OCI-M2 (cell line): ENCODE data around the gene CASP8.
A peak's percentile ranks its signal among the peaks of the same experiment; 100 is the strongest.
"Not testable (repeated sequence)": the region's sequence is repeated elsewhere in the genome, so short reads cannot be mapped to it uniquely, and the experiment has no call there.

Source experiments
- DNase-seq: peaks from one replicate; lab custom pipeline; 2025; ENCODE audit not compliant: unreplicated experiment; lab: John Stamatoyannopoulos, UW

The CASP8 gene

DNA sequence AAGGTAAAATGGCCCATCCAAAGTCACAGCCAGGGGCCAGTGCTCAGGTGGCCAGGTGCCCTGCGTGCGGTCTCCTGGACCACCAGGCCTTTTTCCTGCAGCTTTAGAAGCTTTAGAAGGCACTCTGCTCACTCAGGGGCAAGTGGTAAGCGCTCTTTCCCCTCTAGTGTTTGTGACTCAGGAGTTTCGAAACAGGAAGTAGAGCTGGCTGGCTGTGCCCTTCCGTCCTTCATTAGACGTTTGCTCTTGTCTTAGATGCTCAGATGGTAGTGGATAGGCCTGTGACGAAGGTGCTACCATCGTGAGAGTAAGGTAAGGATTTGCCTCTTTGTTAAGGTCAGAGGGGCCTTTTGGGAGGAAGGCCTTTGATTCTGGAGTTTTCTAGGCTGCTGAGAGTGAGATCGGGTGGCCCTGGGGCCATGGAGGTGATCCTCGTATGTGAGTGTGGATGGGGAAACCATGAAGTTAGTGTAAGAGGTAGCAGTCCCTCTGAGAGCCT is at the start of gene CASP8:
CASP8 (plus strand) TSS at position 235 of the 499 bp plus-strand sequence. CDS start 5,951 bp downstream, outside the sequence.
- no peak for DNase-seq

DNA sequence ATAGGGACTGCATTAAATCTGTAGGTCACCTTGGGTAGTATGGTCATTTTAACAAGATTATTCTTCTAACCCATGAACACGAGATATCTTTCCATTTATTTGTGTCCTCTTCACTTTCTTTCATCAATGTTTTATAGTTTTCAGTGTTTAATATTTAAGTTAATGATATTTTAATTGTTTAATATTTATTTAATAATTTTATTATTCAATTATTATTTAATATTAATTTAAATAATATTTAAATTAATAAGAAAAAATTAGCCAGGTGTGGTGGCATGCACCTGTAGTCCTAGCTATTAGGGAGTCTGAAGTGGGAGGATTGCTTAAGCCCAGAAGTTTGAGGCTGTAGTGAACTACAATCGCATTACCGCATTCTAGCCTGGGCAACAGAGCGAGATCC is 44.4 kb upstream of the CASP8 start:
- DNase-seq, result no peak

DNA sequence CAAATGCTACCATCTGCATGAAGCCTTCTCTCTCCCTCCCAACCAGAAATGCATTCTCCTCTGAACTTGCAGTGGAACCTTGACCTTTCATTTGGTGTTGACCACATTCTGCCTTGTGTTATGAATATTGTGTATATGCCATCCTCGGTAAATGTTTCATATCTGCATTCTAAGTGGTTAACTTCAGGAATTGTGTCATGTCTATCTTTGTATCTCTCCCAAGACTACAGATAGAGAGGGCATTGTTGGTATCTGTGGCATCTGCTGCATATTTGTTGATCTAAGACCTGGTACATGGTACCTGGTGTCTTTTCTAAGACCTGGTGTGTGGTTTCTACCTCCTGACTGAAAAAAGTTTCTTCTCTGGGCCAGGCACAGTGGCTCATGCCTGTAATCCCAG is 43.4 kb upstream of the CASP8 start:
- DNase-seq, result no peak

DNA sequence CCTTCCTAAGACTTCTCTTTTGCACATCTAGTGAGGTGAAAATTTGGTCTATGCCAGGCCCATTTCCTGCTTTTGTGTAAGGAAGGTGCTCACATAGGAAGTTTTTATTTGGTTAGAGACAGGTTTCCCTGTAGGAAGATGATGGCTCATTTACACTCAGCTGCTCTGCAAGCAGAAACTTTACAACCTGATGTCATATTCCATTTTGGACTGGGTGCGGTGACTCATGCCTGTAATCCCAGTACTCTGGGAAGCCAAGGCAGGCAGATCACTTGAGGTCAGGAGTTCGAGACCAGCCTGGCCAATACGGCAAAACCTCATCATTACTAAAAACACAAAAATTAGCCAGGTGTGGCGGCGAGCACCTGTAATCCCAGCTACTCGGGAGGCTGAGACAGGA is 41.6 kb upstream of the CASP8 start:
- DNase-seq, result no peak

GRCh38 chr2:201219328-201220096 is 40.8 kb upstream of the CASP8 start:
- DNase-seq, result no peak

- peak; percentile 34 for DNase-seq
These were observed 40.2 kb upstream of the CASP8 start for GRCh38 chr2:201220102-201220570.

GRCh38 chr2:201223089-201224073 is 37.0 kb upstream of the CASP8 start:
- no peak for DNase-seq

DNA sequence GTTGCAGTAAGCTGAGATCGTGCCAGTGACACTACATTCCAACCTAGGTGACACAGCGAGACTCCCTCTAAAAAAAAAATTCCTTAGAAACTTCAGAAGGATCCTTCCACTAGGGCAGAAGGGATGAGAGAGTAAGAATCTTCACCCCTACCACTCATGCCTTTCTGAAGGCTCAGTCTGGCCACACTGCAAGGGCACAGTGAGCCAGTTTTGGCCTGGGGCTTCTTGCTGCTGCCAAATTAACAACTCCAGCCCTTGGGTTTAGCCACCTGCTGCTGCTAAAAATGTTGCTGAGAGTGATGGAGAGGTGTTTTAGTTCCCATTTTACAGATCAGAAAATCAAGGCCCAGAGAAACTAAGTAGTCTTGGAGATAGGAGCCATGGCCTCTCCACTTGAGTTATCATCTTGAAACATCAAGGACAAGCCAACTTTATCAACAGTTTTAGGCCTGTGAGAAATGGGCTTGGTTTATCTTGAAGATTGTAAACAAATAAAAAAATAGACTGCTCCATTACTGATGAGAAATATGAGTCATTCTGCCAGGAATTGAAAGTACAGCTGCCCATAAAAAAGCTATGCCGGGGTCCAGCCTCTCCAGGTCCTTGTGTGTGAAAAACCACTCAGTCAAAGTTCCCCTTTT is 31.9 kb upstream of the CASP8 start:
- no peak for DNase-seq

DNA sequence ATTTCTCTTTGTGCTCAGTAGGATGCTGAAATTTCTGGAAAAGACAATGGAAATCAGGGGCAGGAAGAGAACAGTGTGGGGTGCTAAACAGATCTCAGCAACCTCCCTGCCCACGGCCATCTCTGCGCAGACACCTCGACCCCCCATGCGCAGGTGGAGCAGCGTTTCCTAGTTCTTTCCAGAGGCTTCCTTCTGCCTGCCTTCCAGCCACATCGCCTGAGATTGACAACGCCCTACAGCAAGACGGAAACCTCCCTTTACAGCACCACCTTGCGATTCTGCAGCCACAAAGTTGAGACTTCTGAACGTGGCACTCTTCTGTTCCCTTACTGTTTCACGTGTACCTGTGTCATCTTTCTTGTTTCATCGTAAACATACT is 31.4 kb upstream of the CASP8 start:
- no peak for DNase-seq

DNA sequence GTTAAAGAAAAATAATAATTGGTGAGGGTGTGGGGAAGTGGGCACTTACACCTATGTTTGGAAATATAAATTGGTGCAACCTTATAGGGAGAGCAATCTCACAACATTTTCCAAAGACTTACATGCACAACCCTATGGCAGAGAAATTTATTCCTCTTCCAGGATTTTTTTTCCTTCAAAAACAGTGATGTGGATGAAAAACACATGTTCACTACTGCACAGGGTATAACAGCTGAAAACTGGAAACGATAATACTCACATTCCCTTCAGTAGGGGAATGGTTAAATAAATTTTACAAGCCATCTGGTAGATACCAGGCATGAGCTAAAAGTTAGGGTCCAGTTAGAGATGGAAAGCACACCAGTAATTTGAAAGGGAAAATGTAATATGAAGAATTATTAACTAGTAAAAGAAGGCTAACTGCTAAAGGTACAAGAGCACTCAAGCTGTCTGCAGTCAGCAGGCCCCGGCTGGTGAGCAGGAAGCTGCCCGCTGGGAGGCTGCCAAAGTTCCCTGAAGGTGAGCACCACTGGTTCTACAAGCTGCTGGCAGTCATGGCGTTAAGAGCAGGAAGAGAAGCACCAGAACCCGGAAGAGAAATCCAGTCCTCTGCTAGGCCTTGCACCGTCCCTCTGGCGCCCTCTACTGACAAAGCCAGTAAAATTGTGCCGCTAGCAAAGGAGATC is 28.4 kb upstream of the CASP8 start:
- DNase-seq, result peak; percentile 74

GRCh38 chr2:201232467-201232815 is 27.9 kb upstream of the CASP8 start:
- DNase-seq, result no peak

DNA sequence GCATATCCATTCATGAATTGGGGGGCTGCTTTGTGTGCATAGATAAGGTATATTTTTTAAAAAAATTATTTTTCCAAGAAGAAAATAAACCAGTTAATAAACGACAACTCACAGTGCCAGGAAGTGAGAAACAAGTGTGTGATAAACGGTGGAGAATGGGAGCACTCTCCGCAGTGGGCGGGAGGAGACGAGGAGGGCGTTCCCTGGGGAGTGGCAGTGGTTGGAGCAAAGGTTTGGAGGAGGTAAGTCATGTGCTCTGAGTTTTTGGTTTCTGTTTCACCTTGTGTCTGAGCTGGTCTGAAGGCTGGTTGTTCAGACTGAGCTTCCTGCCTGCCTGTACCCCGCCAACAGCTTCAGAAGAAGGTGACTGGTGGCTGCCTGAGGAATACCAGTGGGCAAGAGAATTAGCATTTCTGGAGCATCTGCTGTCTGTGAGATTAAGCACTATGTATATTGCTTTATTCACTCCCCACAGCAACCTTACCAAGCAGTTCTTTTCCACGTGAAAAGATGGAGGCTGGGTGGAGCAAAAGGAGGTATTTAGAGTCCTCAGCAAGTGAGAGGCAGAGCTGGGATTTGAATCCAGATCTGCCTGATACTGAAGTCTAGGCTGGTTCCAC is 27.0 kb upstream of the CASP8 start:
- DNase-seq, result no peak

DNA sequence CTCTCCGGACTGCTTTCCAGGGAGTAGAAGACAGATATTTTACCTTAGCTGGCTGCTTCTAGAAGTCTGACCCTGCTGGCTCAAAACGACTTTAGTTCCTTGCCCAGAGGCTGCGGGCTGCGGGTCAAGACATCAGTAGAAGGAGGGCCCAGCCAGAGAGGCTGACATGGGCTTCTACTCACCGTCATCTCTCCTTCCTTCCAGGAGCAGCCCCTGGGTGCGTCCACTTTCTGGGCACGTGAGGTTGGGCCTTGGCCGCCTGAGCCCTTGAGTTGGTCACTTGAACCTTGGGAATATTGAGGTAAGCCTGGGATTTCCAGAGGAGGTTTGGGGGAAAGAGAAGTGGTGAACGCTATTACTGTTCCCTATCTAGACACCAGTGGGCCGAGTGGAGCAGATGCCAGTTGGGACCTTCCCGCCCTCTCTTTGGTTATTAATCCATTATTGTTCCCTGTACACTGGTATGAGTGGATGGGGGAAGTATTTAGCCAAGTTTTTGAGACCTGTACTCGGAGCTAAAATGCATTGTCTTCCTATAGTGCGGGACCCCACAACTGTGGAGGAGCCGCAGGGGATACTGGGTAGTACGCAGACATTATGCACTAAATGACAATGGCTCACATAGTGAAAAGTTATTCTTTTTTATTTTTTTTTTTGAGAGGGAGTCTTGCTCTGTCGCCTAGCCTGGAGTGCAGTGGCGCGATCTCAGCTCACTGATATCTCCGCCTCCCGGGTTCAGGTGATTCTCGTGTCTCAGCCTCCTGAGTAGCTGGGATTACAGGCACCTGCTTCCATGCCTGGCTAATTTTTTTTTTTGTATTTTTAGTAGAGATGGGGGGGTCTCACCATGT is 26.3 kb upstream of the CASP8 start:
- DNase-seq, result no peak

DNA sequence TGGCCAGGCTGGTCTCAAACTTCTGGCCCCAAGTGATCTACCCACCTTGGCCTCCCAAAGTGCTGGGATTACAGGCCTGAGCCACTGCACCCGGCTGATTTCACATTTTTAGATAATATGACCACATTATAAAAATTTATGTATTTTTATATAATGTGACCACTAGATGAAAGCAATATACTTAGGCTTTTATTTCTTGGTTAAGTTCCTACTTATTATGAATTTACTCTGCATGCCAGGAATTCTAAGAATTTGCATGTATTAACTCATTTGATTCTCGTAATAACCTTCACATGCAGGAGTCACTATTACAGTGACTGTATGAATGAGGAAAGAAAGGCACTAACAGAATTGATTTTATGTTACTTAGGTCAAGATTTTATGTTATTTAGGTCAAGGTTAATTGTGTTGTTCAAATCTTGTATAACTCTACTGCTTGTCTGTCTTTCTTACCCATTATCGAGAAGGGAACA is 25.6 kb upstream of the CASP8 start:
- no peak for DNase-seq

- DNase-seq, result peak; percentile 14
These were observed 24.2 kb upstream of the CASP8 start for GRCh38 chr2:201235860-201236811.

DNA sequence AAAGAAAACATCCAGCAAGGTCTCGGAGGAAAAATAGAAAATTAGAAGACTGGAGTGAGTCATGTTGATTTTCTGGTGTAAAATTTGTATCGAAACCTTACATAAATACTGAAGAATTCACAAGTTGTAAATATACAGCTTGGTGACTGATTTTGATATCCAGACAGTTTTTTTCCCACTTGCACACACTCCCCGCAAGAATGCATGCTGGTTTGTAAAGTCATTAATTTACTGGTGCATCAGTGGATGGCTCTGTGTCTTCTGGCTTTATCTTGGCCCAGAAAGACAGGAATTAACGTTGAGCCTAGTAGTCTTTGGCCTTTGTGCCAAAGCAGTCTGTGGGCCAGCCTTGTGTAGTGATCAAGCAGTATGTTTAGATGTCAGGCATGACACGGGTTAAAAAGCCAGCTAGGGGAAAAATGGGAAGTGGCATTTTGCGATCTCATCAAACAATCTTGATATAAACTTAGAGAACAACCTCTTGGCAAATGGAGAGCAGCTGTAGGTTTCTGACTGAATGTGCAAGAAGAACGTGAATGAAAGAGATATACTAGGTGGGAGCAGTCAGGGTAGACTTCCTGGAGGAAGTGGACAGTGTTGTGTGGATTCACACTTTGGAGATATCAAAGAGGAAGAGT is 22.7 kb upstream of the CASP8 start:
- DNase-seq, result no peak

GRCh38 chr2:201239167-201239935 is 21.0 kb upstream of the CASP8 start:
- DNase-seq, result not testable (repeated sequence)
